ENCODE results near the gene SCN2A. TPM values are rescaled to one million over a fixed set of nuclear protein-coding genes. Genes with fewer than 3 reads are reported as not detected.

SCN2A gene
- total RNA-seq, 1 experiment from 2014 or later, result 0.05 TPM

DNA sequence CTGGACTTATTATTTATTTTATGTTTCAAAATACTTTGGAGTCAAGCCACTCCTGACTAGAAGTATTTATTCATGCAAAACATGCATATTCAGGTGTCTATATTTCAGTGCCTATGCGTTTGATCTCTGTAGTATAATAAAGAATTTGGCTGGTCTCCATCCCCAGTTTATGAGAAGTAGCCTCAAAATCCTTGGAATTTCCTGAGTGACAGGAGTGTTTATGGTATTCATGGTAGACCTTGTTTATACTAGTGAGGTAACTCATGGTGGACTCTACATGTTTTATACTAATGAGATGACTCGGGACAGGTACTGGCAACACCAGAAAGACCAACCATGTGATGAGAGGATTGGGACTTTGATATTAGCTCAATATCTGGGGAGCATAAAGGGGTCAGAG lies 186.3 kb downstream of the SCN2A start:
- Histone ChIP-seq H3K27ac (no peak overlapping the region), H3K36me3 (no peaks in the 10 kb centered on the region), H3K4me1 (replicated peaks) (no peaks in the 10 kb centered on the region), H3K4me3 (no peak overlapping the region), H3K27me3 (replicated peaks) (no peaks in the 10 kb centered on the region), H3K9me3 (replicated peaks) (no peaks in the 10 kb centered on the region)
- no peak for DNase-seq (ENCODE audit: low read depth in 1 of 2, low spot score in 2 of 2)

DNA sequence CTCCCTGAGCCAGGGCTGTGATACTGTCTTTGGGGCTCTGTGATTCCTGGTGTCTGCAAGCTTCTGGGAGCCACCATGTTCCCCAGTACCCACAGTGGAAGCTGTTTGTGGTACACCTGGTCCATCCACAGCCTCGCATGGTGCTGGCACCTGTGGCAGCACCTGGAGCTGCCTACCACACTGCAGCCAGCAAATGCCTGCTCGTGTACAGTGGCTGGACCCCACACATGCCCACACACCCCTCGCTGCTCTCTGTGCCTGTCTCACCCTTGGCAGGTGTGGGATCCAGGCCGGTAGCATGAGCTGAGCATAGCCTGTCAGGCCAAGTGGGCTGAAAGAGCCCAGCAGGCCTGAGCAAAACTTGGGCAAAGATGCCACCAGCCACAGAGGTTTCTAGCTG lies 188.5 kb downstream of the SCN2A start:
- no peak for DNase-seq (ENCODE audit: low read depth in 1 of 2, low spot score in 2 of 2)
- no peaks in the 10 kb centered on the region for H3K4me1 ChIP-seq (replicated peaks)
- H3K27me3 ChIP-seq (replicated peaks), result no peaks in the 10 kb centered on the region
- no peak overlapping the region for H3K27ac ChIP-seq
- H3K36me3 ChIP-seq, result no peaks in the 10 kb centered on the region
- H3K9me3 ChIP-seq (replicated peaks), result no peaks in the 10 kb centered on the region
- H3K4me3 ChIP-seq, result no peak overlapping the region

DNA sequence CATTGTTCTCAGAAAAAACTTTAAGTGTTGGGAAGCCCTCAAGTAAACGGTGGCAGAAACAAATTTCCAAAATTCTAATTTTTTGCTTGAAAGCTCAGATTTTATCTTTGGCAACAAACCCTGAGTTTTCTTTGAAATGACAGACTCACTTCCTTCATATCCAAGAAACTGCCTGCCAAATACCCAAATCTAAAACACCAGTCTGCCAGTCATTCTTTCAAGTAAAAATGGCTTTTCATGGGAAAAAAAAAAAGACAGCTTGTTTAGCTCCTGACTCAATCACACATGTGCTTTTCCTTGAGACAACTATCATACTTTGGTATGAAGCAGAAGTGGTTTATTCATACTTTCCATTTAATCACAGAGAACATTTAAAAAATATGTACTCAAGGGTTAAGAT lies 189.7 kb downstream of the SCN2A start:
- no peaks in the 10 kb centered on the region for H3K27me3 ChIP-seq (replicated peaks)
- H3K36me3 ChIP-seq, result no peaks in the 10 kb centered on the region
- no peaks in the 10 kb centered on the region for H3K4me1 ChIP-seq (replicated peaks)
- H3K9me3 ChIP-seq (replicated peaks), result no peaks in the 10 kb centered on the region
- H3K4me3 ChIP-seq, result no peak overlapping the region
- H3K27ac ChIP-seq, result no peak overlapping the region
- no peak for DNase-seq (ENCODE audit: low read depth in 1 of 2, low spot score in 2 of 2)

DNA sequence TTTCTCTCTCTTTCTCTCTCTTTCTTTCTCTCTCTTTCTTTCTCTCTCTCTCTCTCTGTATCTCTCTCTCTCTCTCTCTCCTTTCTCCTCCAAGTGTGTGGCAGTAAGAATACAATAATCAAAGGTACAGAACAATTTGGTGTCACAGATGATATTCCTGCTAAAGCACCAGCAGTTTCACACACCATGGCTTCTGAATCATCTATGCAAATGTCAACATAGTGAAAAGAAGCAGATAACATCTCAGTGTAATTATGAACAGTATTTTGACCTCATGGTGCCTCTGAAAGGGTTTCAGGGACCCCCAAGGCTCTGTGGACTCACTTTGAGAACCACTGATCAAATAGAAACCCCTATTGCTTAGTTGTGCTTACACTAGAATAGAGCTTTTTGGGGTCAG lies 191.8 kb downstream of the SCN2A start:
- Histone ChIP-seq H3K4me1 (replicated peaks) (no peaks in the 10 kb centered on the region), H3K36me3 (no peaks in the 10 kb centered on the region), H3K9me3 (replicated peaks) (no peaks in the 10 kb centered on the region), H3K4me3 (no peak overlapping the region), H3K27me3 (replicated peaks) (no peaks in the 10 kb centered on the region), H3K27ac (no peak overlapping the region)
- no peak for DNase-seq (ENCODE audit: low read depth in 1 of 2, low spot score in 2 of 2)

DNA sequence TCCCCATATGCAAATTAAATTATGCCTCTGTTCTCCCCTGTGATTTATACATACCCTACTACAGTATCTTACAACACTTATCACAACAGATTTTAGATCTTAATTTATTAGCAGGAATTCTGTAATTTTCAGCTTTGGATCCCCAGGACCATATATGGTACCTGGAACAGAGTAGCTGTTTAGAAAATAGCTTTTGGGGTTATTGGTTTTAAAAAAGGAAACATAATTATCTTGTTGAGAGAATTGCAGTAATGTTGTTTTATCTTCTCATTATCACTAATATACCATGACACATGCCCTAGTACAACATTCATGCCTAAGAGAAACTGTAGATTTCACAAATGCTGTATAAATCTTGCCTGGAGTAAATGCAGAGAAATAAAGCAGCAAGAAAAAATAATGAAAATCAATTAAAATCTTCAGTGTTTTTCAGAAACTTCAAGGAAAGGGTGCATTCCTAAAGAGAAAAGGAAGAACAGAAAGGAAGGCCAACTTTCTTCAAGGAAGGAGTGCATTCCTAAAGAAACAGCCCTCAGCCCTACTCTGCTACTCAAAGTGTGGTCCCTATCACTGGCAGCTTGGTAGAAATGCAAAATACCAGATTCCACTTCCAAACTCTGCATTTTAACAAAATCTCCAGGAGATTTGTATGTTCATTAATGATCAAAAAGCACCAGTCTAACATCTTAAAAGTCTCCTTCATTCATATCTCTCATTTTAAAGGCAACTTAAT lies 193.2 kb downstream of the SCN2A start:
- H3K4me1 ChIP-seq (replicated peaks), result no peaks in the 10 kb centered on the region
- H3K27ac ChIP-seq, result no peak overlapping the region
- no peaks in the 10 kb centered on the region for H3K36me3 ChIP-seq
- H3K27me3 ChIP-seq (replicated peaks), result no peaks in the 10 kb centered on the region
- H3K9me3 ChIP-seq (replicated peaks), result no peaks in the 10 kb centered on the region
- H3K4me3 ChIP-seq, result no peak overlapping the region
- DNase-seq (ENCODE audit: low read depth in 1 of 2, low spot score in 2 of 2), result no peak

DNA sequence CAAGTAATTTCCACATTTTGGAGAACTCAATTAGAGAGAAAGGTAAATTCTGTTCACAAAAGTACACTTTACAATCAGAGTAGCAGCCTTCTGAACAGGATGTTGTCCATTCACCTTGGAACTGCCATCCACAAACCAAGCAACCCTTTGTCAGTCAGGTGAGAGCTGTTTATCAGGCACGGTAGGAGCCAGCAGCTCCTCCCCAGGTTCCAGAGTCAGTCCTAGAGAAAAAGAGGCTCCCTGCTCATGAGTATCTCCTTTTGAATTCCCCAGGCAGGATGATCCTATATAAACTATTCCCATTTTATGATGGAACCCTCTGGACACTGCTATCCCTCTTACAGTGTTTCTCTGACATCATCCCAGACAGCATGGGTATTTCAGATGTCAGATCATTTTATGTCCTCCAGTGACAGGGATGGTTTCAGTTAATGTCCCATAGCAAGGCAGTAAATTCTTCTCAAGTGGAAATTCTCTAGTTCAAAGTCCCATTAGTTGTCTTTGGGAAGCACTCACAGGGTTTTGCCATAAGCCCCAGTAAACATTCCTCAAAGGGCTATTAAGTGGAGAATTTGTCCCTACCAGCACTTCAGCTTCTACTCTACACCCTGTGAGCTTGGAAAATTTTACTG lies 195.8 kb downstream of the SCN2A start:
- Histone ChIP-seq H3K27me3 (replicated peaks) (no peaks in the 10 kb centered on the region), H3K36me3 (no peaks in the 10 kb centered on the region), H3K4me1 (replicated peaks) (no peaks in the 10 kb centered on the region), H3K4me3 (no peak overlapping the region), H3K27ac (no peak overlapping the region), H3K9me3 (replicated peaks) (no peaks in the 10 kb centered on the region)
- no peak for DNase-seq (ENCODE audit: low read depth in 1 of 2, low spot score in 2 of 2)

DNA sequence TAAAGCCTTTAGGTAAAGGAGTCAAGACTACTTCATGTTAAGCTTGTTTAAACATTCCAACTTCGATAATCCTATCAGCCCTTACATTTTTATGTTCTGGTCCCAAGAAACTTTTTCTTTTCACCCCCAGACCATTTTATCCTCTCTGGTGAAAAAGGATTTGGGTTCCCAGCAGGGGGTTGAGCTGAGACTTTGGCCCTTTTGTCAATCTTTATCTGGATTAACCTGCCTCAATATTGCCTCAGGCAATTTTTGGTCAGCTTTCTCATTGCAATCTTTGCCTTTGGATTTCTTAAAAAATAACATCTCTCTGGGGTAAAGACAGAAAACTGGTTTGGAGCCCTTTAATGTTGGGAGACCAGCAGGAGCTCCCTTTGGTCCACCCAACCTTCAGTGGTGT lies 196.4 kb downstream of the SCN2A start:
- H3K36me3 ChIP-seq, result no peaks in the 10 kb centered on the region
- no peaks in the 10 kb centered on the region for H3K9me3 ChIP-seq (replicated peaks)
- no peaks in the 10 kb centered on the region for H3K4me1 ChIP-seq (replicated peaks)
- no peak overlapping the region for H3K27ac ChIP-seq
- no peak overlapping the region for H3K4me3 ChIP-seq
- no peaks in the 10 kb centered on the region for H3K27me3 ChIP-seq (replicated peaks)
- no peak for DNase-seq (ENCODE audit: low read depth in 1 of 2, low spot score in 2 of 2)

DNA sequence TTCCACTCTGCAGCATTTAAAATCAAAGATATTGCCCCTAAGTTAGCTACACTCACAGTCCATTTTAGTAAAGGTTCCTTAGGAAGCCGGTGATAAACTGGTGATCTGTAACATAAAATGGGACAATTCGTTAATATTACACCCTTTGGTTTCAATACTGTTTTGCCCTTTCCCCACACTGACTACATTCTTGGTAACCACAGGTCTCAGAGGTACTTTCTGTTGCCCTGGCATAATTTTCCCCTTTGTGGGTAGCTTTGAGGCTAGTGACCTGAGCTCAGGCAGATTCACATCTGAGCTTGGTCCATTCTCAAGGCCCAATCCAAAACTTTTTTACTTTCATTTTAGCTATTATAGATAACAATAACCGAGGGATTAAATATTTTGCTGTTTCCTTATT lies 197.3 kb downstream of the SCN2A start:
- H3K27me3 ChIP-seq (replicated peaks), result no peaks in the 10 kb centered on the region
- H3K4me1 ChIP-seq (replicated peaks), result no peaks in the 10 kb centered on the region
- H3K4me3 ChIP-seq, result no peak overlapping the region
- no peak for DNase-seq (ENCODE audit: low read depth in 1 of 2, low spot score in 2 of 2)
- H3K9me3 ChIP-seq (replicated peaks), result no peaks in the 10 kb centered on the region
- H3K36me3 ChIP-seq, result no peaks in the 10 kb centered on the region
- no peak overlapping the region for H3K27ac ChIP-seq

DNA sequence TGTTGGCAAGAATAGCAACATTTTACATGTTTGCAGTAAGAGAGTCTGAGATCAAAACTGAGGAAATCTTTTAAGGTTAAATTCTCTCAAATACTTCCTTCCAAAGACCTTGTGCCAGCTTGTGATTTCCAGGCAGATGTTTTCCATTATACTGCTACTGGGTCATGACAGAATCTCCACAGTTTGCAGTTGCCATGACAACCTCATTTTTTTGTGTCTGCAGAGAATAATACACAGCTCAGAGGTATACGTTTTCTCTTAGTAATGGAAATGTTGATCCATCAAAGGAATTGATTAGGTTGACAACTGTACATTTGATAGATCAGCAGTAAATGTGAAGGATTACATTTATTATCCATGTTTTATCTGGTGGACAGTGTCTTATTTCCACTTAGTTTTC lies 201.2 kb downstream of the SCN2A start:
- Histone ChIP-seq H3K4me1 (replicated peaks) (no peaks in the 10 kb centered on the region), H3K27ac (no peak overlapping the region), H3K9me3 (replicated peaks) (no peaks in the 10 kb centered on the region), H3K4me3 (no peak overlapping the region), H3K27me3 (replicated peaks) (no peaks in the 10 kb centered on the region), H3K36me3 (no peaks in the 10 kb centered on the region)
- no peak for DNase-seq (ENCODE audit: low read depth in 1 of 2, low spot score in 2 of 2)

Other genes with a start within 250 kb of the SCN2A start
- 0.19 and 0.68 TPM in 2 replicates for gene SCN3A, start 35.4 kb upstream of the SCN2A start, total RNA-seq (2014; rRNA removed; shearing (Covaris generic))
- not detected in 2 replicates for gene CSRNP3, start 230.3 kb downstream of the SCN2A start, total RNA-seq (2014; rRNA removed; shearing (Covaris generic))

Measured in SJSA1 (cell line).